ENCODE data around the gene GNPTG.

Gene GNPTG

DNA sequence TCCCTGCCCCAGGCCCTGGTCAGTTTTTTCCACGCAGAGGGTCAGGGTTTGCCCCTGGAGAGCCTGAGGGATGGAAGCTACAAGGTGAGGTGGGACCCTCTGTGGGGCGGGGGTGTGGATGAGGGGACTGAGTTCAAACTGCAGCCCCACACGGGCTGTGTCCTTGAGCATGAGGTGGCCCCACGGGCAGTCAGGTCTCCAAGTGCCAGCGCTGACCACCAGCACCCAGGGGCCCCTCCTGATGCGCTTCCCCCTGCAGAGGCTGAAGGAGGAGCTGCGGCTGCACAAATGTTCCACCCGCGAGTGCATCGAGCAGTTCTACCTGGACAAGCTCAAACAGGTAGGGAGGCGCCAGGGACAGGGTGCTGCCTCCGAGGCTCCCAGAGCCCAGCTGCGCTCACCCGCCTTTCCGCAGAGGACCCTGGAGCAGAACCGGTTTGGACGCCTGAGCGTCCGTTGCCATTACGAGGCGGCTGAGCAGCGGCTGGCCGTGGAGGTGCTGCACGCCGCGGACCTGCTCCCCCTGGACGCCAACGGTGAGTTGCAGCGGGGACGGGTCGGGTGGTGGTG lies 4.4 kb upstream of the GNPTG start:
- no peak for DNase-seq (ENCODE audit: low spot score)

DNA sequence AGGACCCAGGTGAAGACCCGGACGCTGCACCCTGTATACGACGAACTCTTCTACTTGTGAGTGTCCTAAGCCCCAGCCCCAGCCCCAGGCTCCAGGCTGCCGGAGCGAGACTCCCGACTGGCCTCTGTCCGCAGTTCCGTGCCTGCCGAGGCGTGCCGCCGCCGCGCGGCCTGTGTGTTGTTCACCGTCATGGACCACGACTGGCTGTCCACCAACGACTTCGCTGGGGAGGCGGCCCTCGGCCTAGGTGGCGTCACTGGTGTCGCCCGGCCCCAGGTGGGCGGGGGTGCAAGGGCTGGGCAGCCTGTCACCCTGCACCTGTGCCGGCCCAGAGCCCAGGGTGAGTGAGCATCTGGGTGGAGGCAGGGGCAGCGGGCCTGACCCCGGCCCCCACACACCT lies 3.8 kb upstream of the GNPTG start:
- DNase-seq (ENCODE audit: low spot score) = no peak

DNA sequence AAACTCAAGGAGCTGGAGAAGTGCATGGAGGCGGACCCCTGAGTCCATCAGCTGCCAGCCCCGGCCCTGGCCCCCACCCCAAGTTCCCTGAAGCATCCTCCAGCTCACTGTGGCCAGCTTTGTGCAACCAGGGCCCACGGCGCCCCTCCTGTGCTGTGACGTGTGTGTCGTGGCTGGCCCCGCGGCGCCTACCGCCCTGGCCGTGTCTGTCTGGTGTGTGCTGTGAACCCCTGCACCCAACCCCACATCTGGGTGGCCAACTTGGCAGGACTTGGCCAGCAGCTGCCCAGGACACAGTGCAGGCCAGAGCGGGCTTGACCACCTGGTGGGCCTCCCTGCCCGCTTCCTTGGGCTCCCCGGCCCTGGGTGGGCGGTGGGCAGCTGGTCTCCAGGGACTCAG lies 3.3 kb upstream of the GNPTG start:
- DNase-seq (ENCODE audit: low spot score) = no peak

DNA sequence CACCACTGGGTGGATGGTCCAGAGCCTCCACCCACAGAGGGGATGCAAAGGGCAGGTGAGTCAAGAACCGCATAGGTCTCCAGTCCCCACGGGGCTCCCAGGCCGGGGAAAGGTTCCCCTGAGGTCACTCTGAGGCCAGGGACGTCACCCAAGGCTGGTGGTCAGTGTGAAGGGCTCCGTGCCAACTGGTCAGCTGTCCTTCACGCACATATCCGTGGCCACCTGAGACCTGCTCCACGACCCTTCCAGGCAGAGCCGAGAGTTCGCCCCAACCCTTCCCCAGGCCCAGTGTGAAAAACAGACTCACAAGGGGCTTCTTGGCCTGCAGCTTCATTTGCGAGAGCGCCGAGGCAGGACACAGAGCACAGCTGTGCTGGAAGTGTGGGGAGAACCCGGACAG lies 2.8 kb upstream of the GNPTG start:
- no peak for DNase-seq (ENCODE audit: low spot score)

DNA sequence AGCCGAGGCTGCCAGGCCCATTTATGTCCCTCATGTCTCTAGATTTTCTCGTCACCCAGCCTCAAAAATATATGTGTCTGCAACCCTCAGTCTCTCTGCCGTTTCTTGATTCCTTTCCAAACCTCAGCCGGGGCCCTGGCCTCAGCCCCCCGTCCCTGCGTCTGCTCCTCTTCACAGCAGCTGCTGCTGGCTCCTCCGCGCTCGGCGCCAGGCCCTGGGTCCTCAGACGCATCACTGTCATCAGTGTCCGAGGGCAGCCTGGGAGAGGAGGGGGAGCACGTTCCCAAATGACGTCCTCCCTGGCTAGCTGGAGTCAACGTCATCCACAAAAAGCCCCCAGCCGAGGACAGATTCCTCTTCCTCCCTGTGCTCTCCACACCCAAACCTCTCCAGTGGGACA lies 2.4 kb upstream of the GNPTG start:
- no peak for DNase-seq (ENCODE audit: low spot score)

DNA sequence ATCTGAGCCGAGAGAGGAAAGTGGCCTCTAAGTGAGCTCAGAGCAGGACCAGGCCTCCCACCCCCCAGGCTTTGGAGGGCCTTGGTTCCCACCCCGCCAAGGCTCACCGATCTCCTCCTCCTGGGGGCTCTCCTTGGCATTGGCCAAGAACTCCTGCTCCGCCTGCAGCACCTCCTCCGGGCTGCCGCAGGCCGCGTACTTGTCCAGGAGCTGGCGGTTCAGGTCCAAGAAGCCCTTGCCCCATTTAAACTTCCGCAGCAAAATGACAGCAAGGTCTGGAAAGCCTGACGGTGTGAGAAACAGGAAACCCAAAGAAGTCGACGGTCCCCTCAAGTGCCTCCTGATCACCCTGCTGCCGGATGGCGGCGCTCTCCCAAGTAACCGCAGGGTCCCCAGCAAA lies 1.8 kb upstream of the GNPTG start:
- DNase-seq (ENCODE audit: low spot score) = no peak

DNA sequence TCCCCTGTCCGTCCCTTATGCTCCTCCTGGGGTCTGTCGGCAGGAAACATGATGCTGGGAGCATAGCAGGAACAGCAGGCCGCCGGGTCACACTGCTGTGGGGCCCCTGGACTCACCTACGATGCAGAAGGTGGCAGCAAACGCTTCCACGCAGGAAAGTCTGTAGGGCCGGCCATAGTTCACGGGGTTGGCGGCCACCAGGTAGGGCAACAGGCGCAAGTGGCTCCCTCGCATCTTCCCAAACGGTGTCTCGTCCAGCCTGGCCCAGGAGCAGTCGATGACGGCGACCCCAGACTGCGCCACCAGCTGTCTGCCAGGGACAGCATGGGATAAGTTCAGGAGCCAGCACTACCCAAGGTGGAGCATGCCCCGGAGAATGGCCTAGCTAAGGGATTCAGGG lies 1.0 kb upstream of the GNPTG start:
- DNase-seq (ENCODE audit: low spot score) = no peak

DNA sequence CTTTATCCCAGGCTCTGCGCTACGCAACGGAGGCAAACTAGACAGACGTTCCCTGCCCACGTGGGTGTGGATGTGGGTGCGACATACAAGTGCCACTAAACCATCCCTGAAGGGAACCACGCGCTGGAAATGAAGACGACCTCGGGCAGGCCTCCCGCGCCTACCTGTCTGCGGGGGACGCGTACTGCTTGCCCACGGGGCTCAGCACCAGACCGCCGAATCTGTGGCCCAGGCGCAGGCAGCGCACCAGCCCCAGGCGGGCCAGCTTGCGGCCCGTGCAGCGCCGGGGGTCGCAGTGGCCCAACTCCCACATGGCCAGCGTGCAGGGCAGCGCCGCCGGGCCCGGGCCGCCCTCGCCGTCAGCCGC lies 533 bp upstream of the GNPTG start:
- no peak for DNase-seq (ENCODE audit: low spot score)

DNA sequence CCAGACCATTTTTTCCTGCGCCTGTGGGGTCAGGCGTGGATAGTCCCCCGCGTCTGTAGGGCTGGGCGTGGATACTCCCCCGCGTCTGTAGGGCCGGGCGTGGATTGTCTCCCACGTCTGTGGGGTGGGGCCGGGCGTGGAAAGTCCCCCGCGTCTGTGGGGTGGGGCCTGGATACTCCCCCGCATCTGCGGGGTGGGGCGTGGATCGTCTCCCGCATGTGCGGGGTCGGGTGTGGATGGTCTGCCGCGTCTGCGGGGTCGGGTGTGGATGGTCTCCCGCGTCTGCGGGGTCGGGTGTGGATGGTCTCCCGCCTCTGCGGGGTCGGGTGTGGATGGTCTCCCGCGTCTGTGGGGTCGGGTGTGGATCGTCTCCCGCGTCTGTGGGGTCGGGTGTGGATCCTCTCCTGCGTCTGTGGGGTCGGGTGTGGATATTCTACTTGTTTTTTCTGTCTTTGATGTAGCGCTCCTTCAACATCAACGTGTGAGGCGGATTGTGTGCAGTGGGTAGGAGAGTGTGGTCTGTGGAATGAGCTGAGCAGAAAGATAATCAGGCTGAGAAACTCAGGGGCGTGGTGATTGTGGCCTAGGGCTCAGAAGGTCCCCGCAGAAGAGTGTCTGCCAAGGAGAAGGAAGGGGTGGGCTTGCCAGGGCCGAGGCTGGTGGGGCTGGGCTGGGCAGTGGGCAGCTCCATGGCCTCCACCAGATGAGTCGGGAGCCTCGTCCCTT lies 3.2 kb downstream of the GNPTG start:
- no peak for DNase-seq (ENCODE audit: low spot score)

DNA sequence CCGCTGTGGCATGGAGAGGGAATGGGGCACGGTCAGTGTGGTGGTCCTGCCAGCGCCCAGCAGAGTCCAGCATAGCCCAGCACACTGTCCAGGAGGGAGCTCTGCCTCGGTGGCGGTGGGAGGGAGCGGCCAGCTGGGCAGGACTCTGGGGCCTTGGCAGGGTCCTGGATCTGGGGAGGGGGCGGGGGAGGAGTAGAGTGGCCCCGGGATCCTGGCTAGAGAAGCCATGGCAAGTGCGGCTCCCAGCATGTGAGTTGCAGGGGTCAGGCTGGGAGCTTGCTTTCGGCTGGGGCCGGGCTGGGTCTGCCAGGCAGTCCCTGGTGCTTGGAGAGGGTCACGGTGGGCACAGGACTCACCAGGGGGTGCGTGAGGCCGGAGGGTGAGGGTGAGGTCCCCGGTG lies 3.9 kb downstream of the GNPTG start:
- no peak for DNase-seq (ENCODE audit: low spot score)

DNA sequence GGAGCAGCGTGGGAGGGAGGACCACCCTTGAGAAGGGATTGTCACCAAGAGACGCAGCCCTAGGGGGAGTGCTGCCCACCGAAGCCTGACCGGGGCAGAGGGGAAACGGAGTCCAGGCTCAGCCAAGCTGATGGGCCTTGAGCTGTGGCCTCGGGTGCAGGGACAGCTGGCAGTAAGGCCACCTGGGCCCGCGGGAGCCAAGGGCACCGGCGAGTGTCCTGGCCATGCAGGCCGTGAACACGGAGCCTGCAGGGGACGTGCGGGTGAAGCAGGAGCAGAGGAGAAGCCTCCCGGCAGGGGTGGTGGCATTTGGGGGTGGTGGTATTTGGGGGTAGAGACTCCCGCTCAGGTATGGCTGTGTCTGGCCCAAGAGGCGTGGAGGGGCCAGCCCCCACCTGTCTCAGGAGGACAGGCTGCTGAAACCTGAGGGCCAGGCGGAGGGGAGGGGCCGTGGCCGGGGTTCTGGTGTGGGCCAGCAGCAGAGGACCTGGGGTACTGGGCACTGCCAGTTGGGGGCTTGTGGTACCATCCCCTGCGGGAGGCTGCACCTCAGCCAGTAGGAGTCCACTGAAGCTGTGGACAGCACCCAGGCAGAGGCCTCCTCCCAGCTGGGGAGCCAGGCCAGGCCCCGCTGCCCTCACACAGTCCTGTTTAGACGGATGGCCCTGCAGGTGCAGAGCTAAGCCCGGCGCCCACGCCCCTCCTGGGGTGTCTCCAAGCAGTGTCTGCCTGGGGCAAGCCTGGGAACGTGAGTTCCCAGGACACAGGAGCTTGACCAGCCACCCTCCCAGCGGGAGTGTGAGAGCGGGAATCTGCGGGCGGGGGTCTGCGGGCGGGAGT lies 4.5 kb downstream of the GNPTG start:
- DNase-seq (ENCODE audit: low spot score) = no peak

DNA sequence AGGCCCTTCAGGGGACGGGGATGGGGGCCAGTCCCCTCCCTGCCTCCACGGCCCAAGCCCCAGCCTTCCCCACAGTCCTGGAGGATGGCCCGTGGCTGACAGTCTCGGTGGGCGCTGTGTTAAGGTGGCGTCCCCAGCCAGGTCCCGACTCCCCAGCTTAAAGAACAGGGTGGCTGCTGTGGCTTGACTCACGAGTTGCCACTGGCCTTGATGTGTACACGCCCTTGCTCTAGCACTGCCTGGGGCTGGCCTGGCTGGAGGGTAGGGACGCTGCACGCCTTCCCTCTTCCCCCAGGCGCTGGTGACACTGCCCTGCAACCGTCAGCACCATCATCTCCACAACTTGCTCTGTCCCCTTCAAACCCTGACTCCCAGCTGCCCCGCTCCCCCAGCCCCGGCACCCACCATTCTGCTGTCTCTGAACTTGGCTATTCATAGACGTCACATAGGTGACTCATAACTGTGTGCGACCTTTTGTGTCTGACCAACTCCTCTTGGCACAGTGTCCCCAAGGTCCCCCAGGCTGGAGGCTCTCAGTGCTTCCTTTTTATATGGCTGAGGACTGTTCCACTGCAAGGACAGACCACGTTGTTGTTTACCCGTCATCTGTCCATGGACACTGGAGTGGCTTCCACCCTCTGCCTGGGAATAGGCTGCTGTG lies 6.3 kb downstream of the GNPTG start:
- no peak for DNase-seq (ENCODE audit: low spot score)

DNA sequence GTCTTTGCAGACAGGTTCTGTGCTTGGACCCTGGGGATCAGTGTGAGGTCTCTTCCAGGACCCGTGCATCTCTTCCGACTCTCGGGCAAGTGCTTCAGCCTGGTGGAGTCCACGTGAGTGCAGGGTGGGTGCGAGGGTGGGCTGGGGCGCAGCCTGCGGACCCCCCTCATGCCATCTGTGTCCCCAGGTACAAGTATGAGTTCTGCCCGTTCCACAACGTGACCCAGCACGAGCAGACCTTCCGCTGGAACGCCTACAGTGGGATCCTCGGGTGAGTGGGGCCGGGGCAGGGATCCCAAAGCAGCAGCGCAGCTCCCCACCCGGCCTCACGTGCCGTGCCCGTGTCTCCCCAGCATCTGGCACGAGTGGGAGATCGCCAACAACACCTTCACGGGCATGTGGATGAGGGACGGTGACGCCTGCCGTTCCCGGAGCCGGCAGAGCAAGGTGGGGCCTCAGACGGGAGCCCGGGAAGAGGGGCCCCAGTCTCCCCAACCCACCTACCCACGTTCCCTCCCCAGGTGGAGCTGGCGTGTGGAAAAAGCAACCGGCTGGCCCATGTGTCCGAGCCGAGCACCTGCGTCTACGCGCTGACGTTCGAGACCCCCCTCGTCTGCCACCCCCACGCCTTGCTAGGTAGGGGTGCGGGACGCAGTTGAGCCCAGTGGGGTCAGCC lies 10.1 kb downstream of the GNPTG start:
- DNase-seq (ENCODE audit: low spot score) = no peak

DNA sequence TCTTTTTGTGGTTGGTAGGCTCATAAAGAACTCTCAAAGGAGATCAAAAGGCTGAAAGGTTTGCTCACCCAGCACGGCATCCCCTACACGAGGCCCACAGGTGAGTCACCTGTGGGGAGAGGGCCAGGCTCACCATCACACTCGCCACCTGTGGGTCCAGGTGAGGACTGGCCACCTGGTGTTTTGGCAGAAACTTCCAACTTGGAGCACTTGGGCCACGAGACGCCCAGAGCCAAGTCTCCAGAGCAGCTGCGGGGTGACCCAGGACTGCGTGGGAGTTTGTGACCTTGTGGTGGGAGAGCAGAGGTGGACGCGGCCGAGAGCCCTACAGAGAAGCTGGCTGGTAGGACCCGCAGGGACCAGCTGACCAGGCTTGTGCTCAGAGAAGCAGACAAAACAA lies 11.1 kb downstream of the GNPTG start:
- no peak for DNase-seq (ENCODE audit: low spot score)

DNA sequence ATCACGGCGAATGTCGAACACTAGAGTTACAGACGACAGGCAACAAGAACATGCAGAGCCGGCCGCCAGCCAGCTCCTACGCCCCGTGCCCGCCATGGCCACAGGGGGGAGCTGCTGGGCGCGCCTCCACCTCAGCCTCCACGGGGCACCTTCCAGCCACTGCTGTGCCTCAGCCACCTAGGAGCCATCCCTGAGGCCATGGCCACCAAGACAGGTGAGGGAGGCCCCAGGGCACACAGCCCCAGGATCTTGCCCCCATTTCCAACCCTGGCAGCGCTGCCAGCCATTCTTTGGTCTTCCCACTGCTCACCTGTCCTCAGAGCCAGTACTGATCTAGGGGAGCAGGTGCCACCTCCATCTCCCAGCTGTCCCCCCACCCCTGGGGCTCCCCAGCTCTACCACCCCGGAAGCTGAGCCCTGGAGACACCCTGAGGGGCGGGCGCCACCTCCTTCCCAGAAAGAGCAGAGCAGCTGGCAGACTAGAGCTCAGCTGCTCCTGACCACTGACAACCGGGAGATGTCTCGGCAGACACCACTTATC lies 11.8 kb downstream of the GNPTG start:
- peak; percentile 80 for DNase-seq (ENCODE audit: low spot score)

DNA sequence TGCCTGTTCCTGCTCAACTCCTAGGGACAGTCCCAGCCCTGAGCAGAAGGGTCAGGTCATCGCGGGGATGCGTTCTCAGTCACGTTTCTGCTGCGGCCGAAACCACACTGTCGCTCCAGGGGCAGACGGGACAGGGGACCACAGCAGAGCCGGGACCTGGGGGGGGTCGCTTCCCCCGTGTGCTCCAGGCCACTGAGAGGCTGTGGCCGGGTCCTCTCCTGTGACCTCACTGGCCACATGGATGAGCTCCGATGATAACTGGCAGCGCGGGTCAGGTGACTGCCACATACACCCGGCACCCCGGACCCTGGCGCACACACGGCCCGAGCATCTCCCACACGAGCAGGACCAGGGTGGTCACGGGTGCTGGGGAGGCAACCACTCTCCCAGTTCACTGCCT lies 12.8 kb downstream of the GNPTG start:
- no peak for DNase-seq (ENCODE audit: low spot score)

DNA sequence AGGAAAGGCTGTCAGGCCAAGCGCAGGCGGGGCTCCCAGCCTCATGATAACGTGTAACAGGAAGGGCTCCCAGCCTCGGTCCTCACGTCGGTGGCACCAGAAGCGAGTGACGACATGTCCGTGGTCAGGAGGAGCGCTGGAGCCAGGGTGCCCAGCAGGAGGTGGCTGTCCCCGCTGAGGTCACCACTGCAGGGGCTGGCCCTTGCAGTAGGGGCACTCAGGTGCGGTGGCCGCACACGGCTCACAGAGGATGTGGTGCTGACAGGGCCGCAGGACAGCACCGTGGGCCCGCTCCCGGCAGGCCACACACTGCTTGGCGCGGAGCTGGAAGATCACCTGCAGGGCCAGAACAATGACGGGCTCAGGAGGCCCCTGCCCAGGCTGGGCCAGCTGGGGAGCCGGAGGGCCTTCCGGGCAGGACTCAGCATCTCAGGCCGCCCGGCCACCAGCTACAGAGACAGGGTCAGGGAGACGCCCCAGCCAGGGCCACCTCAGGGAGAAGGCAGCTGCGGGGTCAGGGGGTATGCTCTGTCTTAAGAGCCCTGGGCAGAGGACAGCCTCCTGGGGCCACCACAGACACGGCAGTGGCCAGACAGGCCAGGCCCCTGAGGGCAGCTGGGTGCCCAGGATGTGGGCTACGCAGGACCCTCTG lies 14.5 kb downstream of the GNPTG start:
- DNase-seq (ENCODE audit: low spot score) = no peak

DNA sequence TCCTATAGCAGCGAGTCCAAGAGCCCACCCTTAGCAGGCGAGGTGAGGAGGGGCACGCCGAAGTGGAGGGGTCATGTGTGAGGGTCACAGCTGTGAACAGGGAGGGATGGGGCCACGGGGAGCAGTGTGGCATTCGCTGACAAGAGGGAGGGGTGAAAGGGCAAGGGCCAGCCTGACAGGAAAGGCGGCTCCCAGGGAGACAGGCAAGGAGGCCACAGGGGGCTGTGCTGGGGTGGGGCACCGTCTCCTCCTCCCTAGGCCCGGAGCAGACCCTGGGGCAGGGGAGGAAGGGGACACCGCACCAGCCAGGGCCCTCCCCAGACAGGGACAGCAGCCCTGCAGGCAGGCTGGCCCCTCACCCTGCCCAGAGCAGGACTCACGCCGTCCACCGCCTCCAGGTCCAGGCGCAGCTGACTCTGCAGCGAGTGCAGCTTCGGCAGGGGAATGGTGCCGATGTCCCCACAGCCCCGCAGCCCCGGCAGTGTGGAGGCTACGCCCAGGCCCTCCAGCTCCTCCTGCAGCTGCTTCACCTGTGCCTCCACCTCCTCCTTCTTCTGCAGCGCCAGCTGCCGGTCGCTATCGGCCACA lies 15.1 kb downstream of the GNPTG start:
- no peak for DNase-seq (ENCODE audit: low spot score)

DNA sequence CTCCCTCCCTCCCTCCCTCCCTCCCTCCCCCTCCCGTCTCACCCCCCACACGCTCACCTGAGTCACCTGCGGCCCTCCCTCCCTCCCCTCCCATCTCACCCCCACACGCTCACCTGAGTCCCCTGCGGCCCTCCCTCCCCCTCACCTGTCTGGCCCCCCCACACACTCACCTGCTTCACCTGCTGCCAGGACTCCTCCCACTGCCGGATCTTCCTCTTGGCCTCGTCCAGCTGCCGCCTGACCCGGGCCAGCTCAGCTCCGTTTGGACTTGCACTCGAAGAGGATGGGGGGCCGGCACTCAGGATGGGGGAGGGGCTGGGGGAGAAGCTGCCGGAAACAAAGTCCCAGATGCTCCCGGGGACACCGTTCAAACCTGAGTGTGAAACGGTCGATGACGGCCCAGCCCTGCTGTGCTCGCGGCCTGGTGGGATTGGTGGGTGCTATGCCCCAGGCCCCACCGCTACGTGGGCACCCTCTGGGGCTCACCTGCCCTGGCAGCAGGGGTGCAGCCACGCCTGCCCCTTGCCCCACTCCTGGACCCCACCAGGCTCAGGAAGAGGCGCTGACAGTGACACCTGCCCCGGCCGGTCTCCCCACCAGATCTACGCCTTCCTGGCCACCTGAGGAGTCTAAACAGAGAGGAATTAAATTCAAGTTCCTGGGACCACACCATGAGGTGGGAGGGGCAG lies 15.9 kb downstream of the GNPTG start:
- no peak for DNase-seq (ENCODE audit: low spot score)

Data from ecto neural progenitor cell (in vitro differentiated cells).